B cell (primary cell): ENCODE measurements around the gene CDR2L. TPM values are rescaled to one million over a fixed set of nuclear protein-coding genes. Genes with fewer than 3 reads are reported as not detected.
A peak's percentile ranks its signal among the peaks of the same experiment; 100 is the strongest.

Source experiments
- ATAC-seq: fragments of 200-7000 bp; cut with Tn5 transposase; one replicate; pipeline ENCODE4 v1.10.0; 2021; ENCODE audit warnings: low read depth, mild to moderate bottlenecking, moderate number of reproducible peaks, moderate library complexity
- CTCF ChIA-PET: fragments of 350-600 bp; sonication (Branson Sonifier 250); formaldehyde crosslinking; loops from one replicate; lab custom pipeline; 2021; ENCODE audit warnings: antibody characterized with exemption, inconsistent platforms; lab: Charles Lee
- POLR2A ChIA-PET: fragments of 350-600 bp; sonication (Branson Sonifier 250); formaldehyde crosslinking; loops from one replicate; lab custom pipeline; 2021; ENCODE audit warnings: antibody characterized with exemption; lab: Charles Lee
- DNase-seq: peaks from one replicate; pipeline ENCODE4 v3.0.0; 2013
- H2AFZ ChIP-seq: 2 replicates; pipeline ENCODE4 v1.6.1; 2012; ENCODE audit warnings: mild to moderate bottlenecking, low read depth, low read length; ENCODE audit not compliant: insufficient read depth, poor library complexity, severe bottlenecking
- H3K27ac ChIP-seq, 2 donors: 1 replicate in 1 of 2; 2 replicates in 1 of 2; pipeline ENCODE4 v1.5.1; 2012 to 2013; ENCODE audit warnings: low read length in 2 of 2, mild to moderate bottlenecking in 2 of 2, moderate library complexity in 1 of 2
- H3K27me3 ChIP-seq, 4 experiments: fragments of 200-600 bp in 1 of 4; sonication (generic) in 1 of 4; replicated peaks in 1 of 4; 1 replicate in 2 of 4; 2 replicates in 2 of 4; pipeline versions ENCODE4 v1.6.1 to v1.7.0; 2013 to 2016; ENCODE audit warnings: low read length in 3 of 4, mild to moderate bottlenecking in 2 of 4, mixed read lengths in 1 of 4, moderate library complexity in 1 of 4; ENCODE audit not compliant: insufficient read depth in 4 of 4, control insufficient read depth in 3 of 4; ENCODE audit errors: control extremely low read depth in 1 of 4
- H3K36me3 ChIP-seq, 2 experiments: replicated peaks in 1 of 2; 1 replicate in 1 of 2; 2 replicates in 1 of 2; pipeline versions ENCODE4 v1.6.1 to v1.7.1; 2013; ENCODE audit warnings: low read length in 1 of 2; ENCODE audit not compliant: insufficient read depth in 2 of 2, control insufficient read depth in 1 of 2; ENCODE audit errors: control extremely low read depth in 1 of 2, extremely low read depth in 1 of 2
- H3K4me1 ChIP-seq, 2 donors: fragments of 200-600 bp in 1 of 2; sonication (generic) in 1 of 2; 1 replicate in 1 of 2; 2 replicates in 1 of 2; pipeline versions ENCODE4 v1.5.1 to v1.6.1; 2013 to 2017; ENCODE audit warnings: low read length in 2 of 2; ENCODE audit not compliant: control insufficient read depth in 2 of 2, insufficient read depth in 2 of 2
- H3K4me2 ChIP-seq: replicated peaks from 2 replicates; pipeline ENCODE3; 2012; ENCODE audit warnings: mild to moderate bottlenecking, low read depth, low read length; ENCODE audit not compliant: poor library complexity, severe bottlenecking
- H3K4me3 ChIP-seq, 5 experiments: fragments of 200-600 bp in 1 of 5; sonication (generic) in 1 of 5; 1 replicate in 3 of 5; 2 replicates in 2 of 5; pipeline versions ENCODE4 v1.5.1 to v1.7.0; 2011 to 2016; ENCODE audit warnings: low read length in 4 of 5, mild to moderate bottlenecking in 4 of 5, low read depth in 2 of 5, control low read depth in 1 of 5, moderate library complexity in 1 of 5; ENCODE audit not compliant: insufficient read depth in 1 of 5; ENCODE audit errors: control extremely low read depth in 1 of 5, extremely low read depth in 1 of 5
- H3K79me2 ChIP-seq: fragments of 200-600 bp; sonication (generic); one replicate; pipeline ENCODE4 v1.6.0; 2016; ENCODE audit warnings: low read length; ENCODE audit not compliant: control insufficient read depth, insufficient read depth
- H3K9ac ChIP-seq: fragments of 200-600 bp; sonication (generic); 2 replicates; pipeline ENCODE4 v1.6.1; 2017; ENCODE audit warnings: mild to moderate bottlenecking, low read length, moderate library complexity
- H3K9me3 ChIP-seq, 3 donors: one replicate each; pipeline versions ENCODE4 v1.6.1 to v1.7.1; 2013; ENCODE audit warnings: low read length in 2 of 3; ENCODE audit not compliant: control insufficient read depth in 2 of 3, insufficient read depth in 1 of 3; ENCODE audit errors: control extremely low read depth in 1 of 3
- H4K20me1 ChIP-seq: 2 replicates; pipeline ENCODE4 v1.6.0; 2012; ENCODE audit warnings: mild to moderate bottlenecking, low read length; ENCODE audit not compliant: insufficient read depth, control insufficient read depth, poor library complexity, severe bottlenecking
- H3K27ac Mint-ChIP-seq: one replicate; pipeline ENCODE4 v1.8.0; 2021; ENCODE audit warnings: mixed read lengths
- H3K27me3 Mint-ChIP-seq: one replicate; pipeline ENCODE4 v1.8.0; 2021; ENCODE audit warnings: mixed read lengths
- H3K4me1 Mint-ChIP-seq: one replicate; pipeline ENCODE4 v1.8.0; 2021; ENCODE audit warnings: mixed read lengths
- H3K4me3 Mint-ChIP-seq: one replicate; pipeline ENCODE4 v1.8.0; 2021; ENCODE audit warnings: mixed read lengths
- H3K9me3 Mint-ChIP-seq: one replicate; pipeline ENCODE4 v1.8.0; 2022; ENCODE audit warnings: mixed read lengths; ENCODE audit not compliant: insufficient read depth
- CTCF ChIP-seq: fragments of 200-600 bp; IDR thresholded peaks from one replicate; pipeline ENCODE4 v1.8.0; 2022; ENCODE audit warnings: antibody characterized with exemption, mild to moderate bottlenecking
- EZH2 ChIP-seq: IDR thresholded peaks from 2 replicates; pipeline ENCODE4 v1.6.1; 2012; ENCODE audit warnings: borderline replicate concordance, low read depth, mild to moderate bottlenecking, moderate library complexity, low read length; ENCODE audit not compliant: insufficient read depth, poor library complexity, severe bottlenecking
- WGBS: methylation state at CpG from one replicate; pipeline ENCODE4 v1.1.5; 2013; ENCODE audit warnings: missing lambda C conversion rate; ENCODE audit not compliant: insufficient coverage; 5-methylcytosine and 5-hydroxymethylcytosine counted together
- intact Hi-C: fragments of 100-400 bp; cut with micrococcal nuclease; formaldehyde crosslinking; loops from one replicate; pipeline ENCODE4 v1.10.0; 2022
- polyA plus RNA-seq: library from polyadenylated mRNA; depleted of rRNA; stranded (reverse); fragments of >200 nt; gene quantifications from 2 replicates; pipeline ENCODE4 v1.2.3, GENCODE V29; 2012
- total RNA-seq, 2 donors: library from RNA; stranded (reverse); fragments of 120-200 nt in 1 of 2; gene quantifications; 1 replicate in 1 of 2; 2 replicates in 1 of 2; pipeline versions ENCODE4 v1.2.3 to v1.2.4, GENCODE V29; 2013 to 2022

Gene CDR2L
- total and polyA plus RNA-seq, 2 donors (not counting 1 experiment from before 2014, with no cell fraction given) = 0.03 TPM; not detected in 1

- H3K4me2 ChIP-seq = no peak overlapping the region
- H2AFZ ChIP-seq = no peak overlapping the region
- no peak for TF ChIP-seq EZH2
- no peak for TF ChIP-seq CTCF
- H3K9me3 Mint-ChIP-seq = no peaks in the 10 kb centered on the region
- no peak overlapping the region for H3K4me3 ChIP-seq
- no peak overlapping the region for H3K27ac ChIP-seq
- peaks cover 24% of the 10 kb centered on the region for H3K27me3 Mint-ChIP-seq
- H3K4me1 ChIP-seq = peaks cover 11 to 16% of the 10 kb centered on the region in 2 donors
- peaks cover 0 to 4% (median 0%) of the 10 kb centered on the region in 3 donors for H3K9me3 ChIP-seq
- WGBS = 85% methylated on average over 11 of the region's 17 CpGs
- H3K4me3 Mint-ChIP-seq = peak overlapping the region; percentile 51
- H3K79me2 ChIP-seq = no peaks in the 10 kb centered on the region
- CTCF ChIA-PET = interaction anchor here (0.8 to 3.5 kb wide), 2 partner anchors 18 to 22 kb away, joined by 3 to 24 read pairs; no protein-coding TSS in a partner anchor
- H3K36me3 ChIP-seq = no peaks in the 10 kb centered on the region
- peaks cover 0 to 58% (median 12%) of the 10 kb centered on the region in 4 experiments for H3K27me3 ChIP-seq
- intact Hi-C loops = no loop called here
- POLR2A ChIA-PET = interaction anchor here (0.7 kb wide), 1 partner anchor 43 kb away, joined by 5 read pairs; no protein-coding TSS in a partner anchor
- peak overlapping the region; percentile 10 for H3K27ac Mint-ChIP-seq
- DNase-seq (no peak), ATAC-seq (no peak)
- no peaks in the 10 kb centered on the region for H4K20me1 ChIP-seq
- peaks cover 11% of the 10 kb centered on the region for H3K4me1 Mint-ChIP-seq
- H3K9ac ChIP-seq = no peak overlapping the region
Observed at GRCh38 chr17:74979408-74980146, 7.9 kb upstream of the CDR2L start.
